Endothelial cell of umbilical vein (primary cell): ENCODE data around the gene CUX1. TPM values are rescaled to one million over a fixed set of nuclear protein-coding genes. Genes with fewer than 3 reads are reported as not detected.

ENCODE experiments used
- BruUV-seq: library from RNA; stranded (reverse); fragments of 400-500 nt; replicated peaks from 2 replicates; lab custom pipeline; 2021; lab: Mats Ljungman, UMichigan
- CTCF ChIA-PET: fragments of 300-600, 350-600 bp; sonication (Branson Sonifier 250); formaldehyde crosslinking; loops from one replicate; lab custom pipeline; 2021; ENCODE audit warnings: antibody characterized with exemption, inconsistent platforms; lab: Charles Lee
- POLR2A ChIA-PET: fragments of 300-600, 350-600 bp; sonication (Branson Sonifier 250); formaldehyde crosslinking; loops from one replicate; lab custom pipeline; 2021; ENCODE audit warnings: antibody characterized with exemption, inconsistent platforms; lab: Charles Lee
- DNase-seq: peaks from one replicate; pipeline ENCODE4 v3.0.0-alpha.2; 2011; ENCODE audit warnings: low read depth, low spot score
- FAIRE-seq: peaks from 2 replicates; lab custom pipeline; 2011; peaks lifted over from hg19 to GRCh38; lab: Jason Lieb, UNC
- H2AFZ ChIP-seq: 2 replicates; pipeline ENCODE4 v1.6.0; 2012; ENCODE audit warnings: low read depth, low read length, control low read depth, inconsistent platforms
- H3K27ac ChIP-seq: 2 replicates; pipeline ENCODE4 v1.5.1; 2011; ENCODE audit warnings: low read depth, mild to moderate bottlenecking, control low read depth, low read length, moderate library complexity; ENCODE audit not compliant: insufficient read depth
- H3K27me3 ChIP-seq, 2 experiments: 2 replicates each; pipeline versions ENCODE4 v1.6.0 to v1.6.1; 2011; ENCODE audit warnings: low read length in 2 of 2, mixed read lengths in 1 of 2; ENCODE audit not compliant: control insufficient read depth in 2 of 2, insufficient read depth in 2 of 2
- H3K36me3 ChIP-seq, 2 experiments: 2 replicates in 1 of 2; 3 replicates in 1 of 2; pipeline ENCODE4 v1.5.1; 2011; ENCODE audit warnings: low read length in 2 of 2, mild to moderate bottlenecking in 1 of 2, moderate library complexity in 1 of 2; ENCODE audit not compliant: control insufficient read depth in 2 of 2, insufficient read depth in 2 of 2; ENCODE audit errors: extremely low read depth in 1 of 2
- H3K4me1 ChIP-seq: 3 replicates; pipeline ENCODE4 v1.5.1; 2011; ENCODE audit warnings: mild to moderate bottlenecking, low read length; ENCODE audit not compliant: control insufficient read depth, insufficient read depth; ENCODE audit errors: extremely low read depth
- H3K4me2 ChIP-seq: 2 replicates; pipeline ENCODE4 v1.6.1; 2011; ENCODE audit warnings: low read length, control low read depth, mixed read lengths; ENCODE audit not compliant: insufficient read depth
- H3K4me3 ChIP-seq, 3 experiments: fragments of 200-600 bp in 1 of 3; sonication (generic), shearing (Covaris generic) in 1 of 3; replicated peaks in 1 of 3; 2 replicates each; pipeline ENCODE4 v1.5.1; 2011 to 2016; ENCODE audit warnings: control low read depth in 3 of 3, low read length in 3 of 3, mild to moderate bottlenecking in 2 of 3, inconsistent platforms in 1 of 3, low read depth in 1 of 3, moderate library complexity in 1 of 3; ENCODE audit not compliant: insufficient read depth in 1 of 3
- H3K79me2 ChIP-seq: 2 replicates; pipeline ENCODE4 v1.6.0; 2012; ENCODE audit warnings: low read length, inconsistent platforms; ENCODE audit not compliant: control insufficient read depth, insufficient read depth
- H3K9ac ChIP-seq: replicated peaks from 2 replicates; pipeline ENCODE3; 2011; ENCODE audit warnings: low read length, control low read depth; ENCODE audit not compliant: insufficient read depth; ENCODE audit errors: extremely low read depth
- H3K9me1 ChIP-seq: replicated peaks from 3 replicates; pipeline ENCODE4 v1.6.0; 2011; ENCODE audit warnings: mild to moderate bottlenecking, low read length; ENCODE audit not compliant: control insufficient read depth, insufficient read depth; ENCODE audit errors: extremely low read depth
- H3K9me3 ChIP-seq: replicated peaks from 2 replicates; pipeline ENCODE4 v1.5.1; 2012; ENCODE audit warnings: low read length, inconsistent platforms; ENCODE audit not compliant: control insufficient read depth, insufficient read depth
- H4K20me1 ChIP-seq: replicated peaks from 2 replicates; pipeline ENCODE3; 2011; ENCODE audit warnings: mild to moderate bottlenecking, low read length; ENCODE audit not compliant: control insufficient read depth, insufficient read depth; ENCODE audit errors: extremely low read depth
- EZH2 ChIP-seq: IDR thresholded peaks from 2 replicates; pipeline ENCODE4 v1.6.1; 2012; ENCODE audit warnings: borderline replicate concordance, low read depth, mild to moderate bottlenecking, moderate library complexity, low read length, inconsistent platforms; ENCODE audit not compliant: severe bottlenecking
- FOS ChIP-seq: IDR thresholded peaks from 2 replicates; pipeline ENCODE4 v1.6.1; 2011; ENCODE audit warnings: mild to moderate bottlenecking, low read length, moderate library complexity, borderline replicate concordance; ENCODE audit not compliant: insufficient read depth
- GATA2 ChIP-seq: IDR thresholded peaks from 2 replicates; pipeline ENCODE4 v1.7.0; 2011; ENCODE audit warnings: low read depth, mild to moderate bottlenecking, moderate library complexity, mixed read lengths, low read length; ENCODE audit not compliant: insufficient read length, insufficient read depth
- JUN ChIP-seq: IDR thresholded peaks from 2 replicates; pipeline ENCODE4 v1.6.1; 2011; ENCODE audit warnings: borderline replicate concordance, low read depth; ENCODE audit not compliant: insufficient read length, insufficient read depth
- MYC ChIP-seq: IDR thresholded peaks from one replicate; pipeline ENCODE4 v1.6.1; 2011; ENCODE audit warnings: mild to moderate bottlenecking, low read depth, low read length
- POLR2A ChIP-seq: IDR thresholded peaks from 2 replicates; pipeline ENCODE4 v1.6.1; 2012; ENCODE audit warnings: low read depth, mild to moderate bottlenecking, control low read depth, low read length
- POLR2AphosphoS5 ChIP-seq: IDR thresholded peaks from 2 replicates; pipeline ENCODE4 v1.6.1; 2012; ENCODE audit warnings: low read depth, mild to moderate bottlenecking, control low read depth, low read length, moderate library complexity; ENCODE audit not compliant: insufficient read depth
- dilution Hi-C: fragments of 300-500 bp; cut with MboI; formaldehyde crosslinking; loops from one replicate; pipeline ENCODE4 v1.15.0; 2019; ENCODE audit warnings: low sequenced_read_pairs; ENCODE audit not compliant: extremely low pct_ligation_motif_present
- intact Hi-C: fragments of 100-400 bp; cut with micrococcal nuclease; formaldehyde crosslinking; loops from one replicate; pipeline ENCODE4 v1.10.0; 2022
- polyA plus RNA-seq, 4 experiments: library from polyadenylated mRNA; depleted of rRNA in 3 of 4; stranded (reverse) in 3 of 4; unstranded in 1 of 4; fragments of >200 nt; gene quantifications; 2 replicates each; pipeline versions ENCODE4 v1.2.1 to v1.2.3, GENCODE V29; 2011 to 2012; ENCODE audit warnings: missing spikeins in 1 of 4
- total RNA-seq: library from RNA; stranded (reverse); gene quantifications from 2 replicates; pipeline ENCODE4 v1.2.3, GENCODE V29; 2021
- TF ChIP-seq, protein P1 (sequence below), 2 donors: IDR thresholded peaks; 1 replicate in 1 of 2; 2 replicates in 1 of 2; pipeline ENCODE4 v1.5.1; 2011; ENCODE audit warnings: low read length in 2 of 2, mild to moderate bottlenecking in 2 of 2, moderate library complexity in 2 of 2, control low read depth in 1 of 2, inconsistent platforms in 1 of 2, low read depth in 1 of 2; ENCODE audit not compliant: insufficient read depth in 1 of 2; ENCODE audit errors: extremely low read depth in 1 of 2
- TF ChIP-seq, protein P2 (sequence below): IDR thresholded peaks from 2 replicates; pipeline ENCODE4 v1.6.1; 2011; ENCODE audit not compliant: insufficient read depth, insufficient read length

CUX1 gene
- total and polyA plus RNA-seq, 2 donors (not counting 3 experiments of a cell fraction or from before 2014, with no cell fraction given) = 13.8 to 49.8 TPM

DNA sequence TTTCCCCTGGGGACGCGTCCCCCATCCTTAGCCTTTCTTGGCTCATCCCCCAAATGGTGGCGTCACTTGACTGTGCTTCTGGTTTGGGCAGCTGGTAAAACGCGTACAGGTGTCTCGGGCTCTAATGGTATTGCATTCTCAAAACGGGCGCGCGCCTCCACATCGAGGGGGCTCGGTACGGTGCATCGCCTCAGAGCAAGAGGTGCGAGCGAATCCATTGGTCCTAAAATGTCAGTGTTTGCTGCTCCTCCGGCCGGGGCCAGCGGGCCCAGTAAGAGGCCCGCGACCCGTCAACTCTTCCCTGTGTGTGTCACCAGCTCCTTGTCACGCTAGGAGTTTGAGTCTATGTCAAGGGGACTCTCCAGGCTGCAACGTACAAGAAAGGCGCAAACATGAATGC, 378.6 kb downstream of the CUX1 start:
- H3K9me3 ChIP-seq = no peaks in the 10 kb centered on the region
- no peak overlapping the region for H3K4me2 ChIP-seq
- ChIA-PET POLR2A (no interaction called here), CTCF (no interaction called here)
- H3K9me1 ChIP-seq = no peaks in the 10 kb centered on the region
- H3K9ac ChIP-seq = no peak overlapping the region
- no peaks in the 10 kb centered on the region for H3K27me3 ChIP-seq
- H4K20me1 ChIP-seq = no peaks in the 10 kb centered on the region
- no peak for FAIRE-seq
- no peaks in the 10 kb centered on the region for H3K79me2 ChIP-seq
- H3K4me1 ChIP-seq = no peaks in the 10 kb centered on the region
- DNase-seq = no peak
- no peak overlapping the region for H3K4me3 ChIP-seq
- no TSS peak for BruUV-seq
- no peak overlapping the region for H2AFZ ChIP-seq
- TF ChIP-seq EZH2 (no peak), FOS (no peak), MYC (no peak), POLR2A (no peak), POLR2AphosphoS5 (no peak), JUN (no peak), GATA2 (no peak)
- TF ChIP-seq, protein P1, sequence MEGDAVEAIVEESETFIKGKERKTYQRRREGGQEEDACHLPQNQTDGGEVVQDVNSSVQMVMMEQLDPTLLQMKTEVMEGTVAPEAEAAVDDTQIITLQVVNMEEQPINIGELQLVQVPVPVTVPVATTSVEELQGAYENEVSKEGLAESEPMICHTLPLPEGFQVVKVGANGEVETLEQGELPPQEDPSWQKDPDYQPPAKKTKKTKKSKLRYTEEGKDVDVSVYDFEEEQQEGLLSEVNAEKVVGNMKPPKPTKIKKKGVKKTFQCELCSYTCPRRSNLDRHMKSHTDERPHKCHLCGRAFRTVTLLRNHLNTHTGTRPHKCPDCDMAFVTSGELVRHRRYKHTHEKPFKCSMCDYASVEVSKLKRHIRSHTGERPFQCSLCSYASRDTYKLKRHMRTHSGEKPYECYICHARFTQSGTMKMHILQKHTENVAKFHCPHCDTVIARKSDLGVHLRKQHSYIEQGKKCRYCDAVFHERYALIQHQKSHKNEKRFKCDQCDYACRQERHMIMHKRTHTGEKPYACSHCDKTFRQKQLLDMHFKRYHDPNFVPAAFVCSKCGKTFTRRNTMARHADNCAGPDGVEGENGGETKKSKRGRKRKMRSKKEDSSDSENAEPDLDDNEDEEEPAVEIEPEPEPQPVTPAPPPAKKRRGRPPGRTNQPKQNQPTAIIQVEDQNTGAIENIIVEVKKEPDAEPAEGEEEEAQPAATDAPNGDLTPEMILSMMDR (IDR thresholded peaks at IDR 0.05; ENCODE audit: extremely low read depth in 1 of 2, insufficient read depth in 1 of 2, low read depth in 1 of 2, low read length in 2 of 2) = no peak
- TF ChIP-seq, protein P2, sequence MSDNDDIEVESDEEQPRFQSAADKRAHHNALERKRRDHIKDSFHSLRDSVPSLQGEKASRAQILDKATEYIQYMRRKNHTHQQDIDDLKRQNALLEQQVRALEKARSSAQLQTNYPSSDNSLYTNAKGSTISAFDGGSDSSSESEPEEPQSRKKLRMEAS = no peak
- H3K36me3 ChIP-seq = peaks cover 0 to 8% of the 10 kb centered on the region in 2 experiments
- dilution Hi-C loops (no loop called here), intact Hi-C loops (no loop called here)
- no peak overlapping the region for H3K27ac ChIP-seq
